ENCODE data around the gene TAF11L12. TPM values are rescaled to one million over a fixed set of nuclear protein-coding genes. Genes with fewer than 3 reads are reported as not detected.

TAF11L12 gene
- total and polyA plus RNA-seq, 2 experiments from 2014 or later = not detected

- H3K36me3 ChIP-seq (ENCODE audit: low read depth) = no peaks in the 10 kb centered on the region
- H3K4me2 ChIP-seq (ENCODE audit: unreplicated experiment) = no peak overlapping the region
- no peaks in the 10 kb centered on the region for H3K9me2 ChIP-seq (ENCODE audit: insufficient read depth)
- no peaks in the 10 kb centered on the region for H3F3A ChIP-seq (ENCODE audit: insufficient read depth)
- TF ChIP-seq EZH2phosphoT487 (IDR thresholded peaks at IDR 0.05; ENCODE audit: insufficient read depth, low read depth) = no peak
- TF ChIP-seq EZH2 (IDR thresholded peaks at IDR 0.05; ENCODE audit: insufficient read depth, poor library complexity, severe bottlenecking) = no peak
- in situ Hi-C loops (cut with MboI) = no loop called here
- 16 to 25% methylated on average over 4 to 6 of the region's 6 CpGs for WGBS, 2 experiments (ENCODE audit: low coverage in 1 of 2, low lambda C conversion rate in 2 of 2, missing lambda C conversion rate in 2 of 2)
- no peak overlapping the region for H3K4me3 ChIP-seq
- no peaks in the 10 kb centered on the region for H3K9me3 ChIP-seq (ENCODE audit: low read depth)
- H4K20me1 ChIP-seq (ENCODE audit: insufficient read depth) = no peaks in the 10 kb centered on the region
- no peaks in the 10 kb centered on the region for H3K79me2 ChIP-seq (ENCODE audit: insufficient read depth)
- H2AFZ ChIP-seq = no peak overlapping the region
- no peaks in the 10 kb centered on the region for H3K27me3 ChIP-seq (replicated peaks; ENCODE audit: insufficient read depth)
- no peak overlapping the region for H3K9ac ChIP-seq
- no peak overlapping the region for H3K27ac ChIP-seq
- DNase-seq = no peak
- H3K4me1 ChIP-seq (ENCODE audit: insufficient read depth) = no peaks in the 10 kb centered on the region
These were observed 45.7 kb downstream of the TAF11L12 start for GRCh38 chr5:17655921-17656320.

Small RNA genes lying within 50 kb of the gene (small RNA-seq; reads per million reads assigned to genes)
- gene AC233724.1 (ENCODE audit: low read depth, low replicate concordance) = not detected
- not detected for gene AC233724.2 (ENCODE audit: low read depth, low replicate concordance)
- gene AC233724.3 (ENCODE audit: low read depth, low replicate concordance) = not detected
- gene AC233724.4 (ENCODE audit: low read depth, low replicate concordance) = not detected
- not detected for gene AC233724.6 (ENCODE audit: low read depth, low replicate concordance)
- gene AC233724.7 (ENCODE audit: low read depth, low replicate concordance) = not detected

Other genes starting within 250 kb of the TAF11L12 start
- not detected in 2 replicates for gene TAF11L2, start 112.2 kb upstream of the TAF11L12 start, total RNA-seq (2014; rRNA removed; shearing (Covaris generic))
- not detected in 2 replicates for gene TAF11L2, start 112.2 kb upstream of the TAF11L12 start, polyA plus RNA-seq (2016; fragmentation: Nextera tagmentation; extraction: Ambion mirVana)
- not detected in 2 replicates for gene TAF11L3, start 92.0 kb upstream of the TAF11L12 start, total RNA-seq (2014; rRNA removed; shearing (Covaris generic))
- gene TAF11L3, start 92.0 kb upstream of the TAF11L12 start, polyA plus RNA-seq (2016; fragmentation: Nextera tagmentation; extraction: Ambion mirVana) = not detected in 2 replicates
- not detected in 2 replicates for gene TAF11L4, start 88.6 kb upstream of the TAF11L12 start, total RNA-seq (2014; rRNA removed; shearing (Covaris generic))
- gene TAF11L4, start 88.6 kb upstream of the TAF11L12 start, polyA plus RNA-seq (2016; fragmentation: Nextera tagmentation; extraction: Ambion mirVana) = not detected in 2 replicates
- gene TAF11L5, start 85.2 kb upstream of the TAF11L12 start, total RNA-seq (2014; rRNA removed; shearing (Covaris generic)) = not detected in 2 replicates
- not detected in 2 replicates for gene TAF11L5, start 85.2 kb upstream of the TAF11L12 start, polyA plus RNA-seq (2016; fragmentation: Nextera tagmentation; extraction: Ambion mirVana)
- gene TAF11L6, start 81.7 kb upstream of the TAF11L12 start, total RNA-seq (2014; rRNA removed; shearing (Covaris generic)) = not detected in 2 replicates
- not detected in 2 replicates for gene TAF11L6, start 81.7 kb upstream of the TAF11L12 start, polyA plus RNA-seq (2016; fragmentation: Nextera tagmentation; extraction: Ambion mirVana)
- gene TAF11L7, start 24.6 kb upstream of the TAF11L12 start, total RNA-seq (2014; rRNA removed; shearing (Covaris generic)) = not detected in 2 replicates
- gene TAF11L7, start 24.6 kb upstream of the TAF11L12 start, polyA plus RNA-seq (2016; fragmentation: Nextera tagmentation; extraction: Ambion mirVana) = not detected in 2 replicates
- not detected in 2 replicates for gene TAF11L8, start 19.4 kb upstream of the TAF11L12 start, total RNA-seq (2014; rRNA removed; shearing (Covaris generic))
- gene TAF11L8, start 19.4 kb upstream of the TAF11L12 start, polyA plus RNA-seq (2016; fragmentation: Nextera tagmentation; extraction: Ambion mirVana) = not detected in 2 replicates
- gene TAF11L9, start 16.0 kb upstream of the TAF11L12 start, total RNA-seq (2014; rRNA removed; shearing (Covaris generic)) = not detected in 2 replicates
- gene TAF11L9, start 16.0 kb upstream of the TAF11L12 start, polyA plus RNA-seq (2016; fragmentation: Nextera tagmentation; extraction: Ambion mirVana) = not detected in 2 replicates
- gene TAF11L10, start 12.6 kb upstream of the TAF11L12 start, total RNA-seq (2014; rRNA removed; shearing (Covaris generic)) = not detected in 2 replicates
- not detected in 2 replicates for gene TAF11L10, start 12.6 kb upstream of the TAF11L12 start, polyA plus RNA-seq (2016; fragmentation: Nextera tagmentation; extraction: Ambion mirVana)
- gene TAF11L11, start 6.2 kb upstream of the TAF11L12 start, total RNA-seq (2014; rRNA removed; shearing (Covaris generic)) = not detected in 2 replicates
- gene TAF11L11, start 6.2 kb upstream of the TAF11L12 start, polyA plus RNA-seq (2016; fragmentation: Nextera tagmentation; extraction: Ambion mirVana) = not detected in 2 replicates
- not detected in 2 replicates for gene TAF11L13, start 21.7 kb downstream of the TAF11L12 start, total RNA-seq (2014; rRNA removed; shearing (Covaris generic))
- not detected in 2 replicates for gene TAF11L13, start 21.7 kb downstream of the TAF11L12 start, polyA plus RNA-seq (2016; fragmentation: Nextera tagmentation; extraction: Ambion mirVana)
- not detected in 2 replicates for gene TAF11L14, start 24.1 kb downstream of the TAF11L12 start, total RNA-seq (2014; rRNA removed; shearing (Covaris generic))
- gene TAF11L14, start 24.1 kb downstream of the TAF11L12 start, polyA plus RNA-seq (2016; fragmentation: Nextera tagmentation; extraction: Ambion mirVana) = not detected in 2 replicates